MM.1S (cell line): ENCODE measurements around the gene CCS.
"Not testable (repeated sequence)": the region's sequence is repeated elsewhere in the genome, so short reads cannot be mapped to it uniquely, and the experiment has no call there.

ENCODE experiments used
- DNase-seq: peaks from one replicate; pipeline ENCODE4 v3.0.0-alpha.2; 2015
- H2AFZ ChIP-seq: fragments of 300-600 bp; sonication (generic); 2 replicates; pipeline ENCODE4 v1.6.0; 2016; ENCODE audit warnings: antibody characterized with exemption, low read length
- H3F3A ChIP-seq: fragments of 300-600 bp; sonication (generic); 2 replicates; pipeline ENCODE4 v1.6.1; 2016; ENCODE audit warnings: mild to moderate bottlenecking, antibody characterized with exemption, low read length, moderate library complexity, mixed read lengths; ENCODE audit not compliant: insufficient read depth
- H3K27ac ChIP-seq: fragments of 300-600 bp; sonication (generic); 2 replicates; pipeline ENCODE4 v1.5.1; 2016; ENCODE audit warnings: mild to moderate bottlenecking, low read length
- H3K27me3 ChIP-seq: fragments of 300-600 bp; sonication (generic); replicated peaks from 2 replicates; pipeline ENCODE4 v1.6.0; 2016; ENCODE audit warnings: low read length; ENCODE audit not compliant: insufficient read depth
- H3K36me3 ChIP-seq: fragments of 300-600 bp; sonication (generic); replicated peaks from 2 replicates; pipeline ENCODE4 v1.6.1; 2016; ENCODE audit warnings: mild to moderate bottlenecking, low read length, mixed read lengths; ENCODE audit not compliant: insufficient read depth
- H3K4me1 ChIP-seq: fragments of 300-600 bp; sonication (generic); 2 replicates; pipeline ENCODE4 v1.6.1; 2016; ENCODE audit warnings: low read length, mixed read lengths
- H3K4me2 ChIP-seq: fragments of 300-600 bp; sonication (generic); 2 replicates; pipeline ENCODE4 v1.6.0; 2016; ENCODE audit warnings: low read depth, low read length
- H3K4me3 ChIP-seq: fragments of 300-600 bp; sonication (generic); 2 replicates; pipeline ENCODE4 v1.5.1; 2016; ENCODE audit warnings: low read length, mixed read lengths
- H3K79me2 ChIP-seq: fragments of 300-600 bp; sonication (generic); 2 replicates; pipeline ENCODE4 v1.6.1; 2016; ENCODE audit warnings: mixed run types, low read length, mixed read lengths
- H3K9ac ChIP-seq: fragments of 300-600 bp; sonication (generic); 2 replicates; pipeline ENCODE4 v1.6.1; 2016; ENCODE audit warnings: low read length, mixed read lengths
- H3K9me2 ChIP-seq: fragments of 300-600 bp; sonication (generic); replicated peaks from 2 replicates; pipeline ENCODE4 v1.6.1; 2016; ENCODE audit warnings: mild to moderate bottlenecking, low read length, mixed read lengths; ENCODE audit not compliant: insufficient read depth
- H3K9me3 ChIP-seq: fragments of 300-600 bp; sonication (generic); replicated peaks from 2 replicates; pipeline ENCODE4 v1.6.1; 2016; ENCODE audit warnings: mild to moderate bottlenecking, low read length, mixed read lengths; ENCODE audit not compliant: insufficient read depth
- H4K20me1 ChIP-seq: fragments of 300-600 bp; sonication (generic); 2 replicates; pipeline ENCODE4 v1.6.1; 2016; ENCODE audit warnings: mild to moderate bottlenecking, low read length, moderate library complexity, mixed read lengths; ENCODE audit not compliant: insufficient read depth
- CTCF ChIP-seq: fragments of 300-600 bp; sonication (generic); IDR thresholded peaks from 2 replicates; pipeline ENCODE4 v1.5.1; 2016; ENCODE audit warnings: antibody characterized with exemption, low read length, mixed read lengths
- EZH2 ChIP-seq: fragments of 300-600 bp; sonication (generic); optimal IDR thresholded peaks from 2 replicates; pipeline ENCODE3; 2017; ENCODE audit warnings: low read depth, mild to moderate bottlenecking, antibody characterized with exemption, low read length, mixed read lengths
- EZH2phosphoT487 ChIP-seq: fragments of 300-600 bp; sonication (generic); IDR thresholded peaks from 2 replicates; pipeline ENCODE4 v1.6.1; 2018; ENCODE audit warnings: antibody characterized with exemption, low read length

The CCS gene

GRCh38 chr11:66600631-66601233 is 7.7 kb downstream of the CCS start:
- Histone ChIP-seq H3K9me2 (no peaks in the 10 kb centered on the region), H3K9ac (no peak overlapping the region), H3K36me3 (no peaks in the 10 kb centered on the region), H2AFZ (no peak overlapping the region), H3K9me3 (no peaks in the 10 kb centered on the region), H3K4me1 (no peaks in the 10 kb centered on the region), H3K79me2 (no peaks in the 10 kb centered on the region), H3K4me2 (no peak overlapping the region), H4K20me1 (no peaks in the 10 kb centered on the region), H3K4me3 (no peak overlapping the region), H3K27me3 (no peaks in the 10 kb centered on the region), H3F3A (no peaks in the 10 kb centered on the region), H3K27ac (no peak overlapping the region)
- TF ChIP-seq EZH2 (no peak), EZH2phosphoT487 (no peak), CTCF (no peak)
- DNase-seq, result no peak

- Histone ChIP-seq H2AFZ (no peak overlapping the region), H4K20me1 (no peaks in the 10 kb centered on the region), H3K27me3 (no peaks in the 10 kb centered on the region), H3K4me3 (no peak overlapping the region), H3K4me1 (no peaks in the 10 kb centered on the region), H3K4me2 (no peak overlapping the region), H3K36me3 (no peaks in the 10 kb centered on the region), H3K9me3 (no peaks in the 10 kb centered on the region), H3F3A (no peaks in the 10 kb centered on the region), H3K9ac (no peak overlapping the region), H3K79me2 (no peaks in the 10 kb centered on the region), H3K9me2 (no peaks in the 10 kb centered on the region), H3K27ac (no peak overlapping the region)
- DNase-seq, result no peak
- TF ChIP-seq EZH2 (no peak), CTCF (no peak), EZH2phosphoT487 (no peak)
These were observed 10.1 kb downstream of the CCS start for GRCh38 chr11:66603072-66603471.

- Histone ChIP-seq H2AFZ (no peak overlapping the region), H3K9me2 (no peaks in the 10 kb centered on the region), H4K20me1 (no peaks in the 10 kb centered on the region), H3F3A (no peaks in the 10 kb centered on the region), H3K4me3 (no peak overlapping the region), H3K4me1 (no peaks in the 10 kb centered on the region), H3K27ac (no peak overlapping the region), H3K27me3 (no peaks in the 10 kb centered on the region), H3K4me2 (no peak overlapping the region), H3K79me2 (no peaks in the 10 kb centered on the region), H3K9me3 (no peaks in the 10 kb centered on the region), H3K36me3 (no peaks in the 10 kb centered on the region), H3K9ac (no peak overlapping the region)
- DNase-seq, result no peak
- no peak for TF ChIP-seq EZH2phosphoT487
- TF ChIP-seq CTCF, result no peak
- no peak for TF ChIP-seq EZH2
These were observed 11.2 kb downstream of the CCS start for GRCh38 chr11:66604155-66604554.

- H4K20me1 ChIP-seq, H3K9me2 ChIP-seq, H3K4me2 ChIP-seq, DNase-seq, H3K4me1 ChIP-seq, H3K27me3 ChIP-seq, H3F3A ChIP-seq, H3K4me3 ChIP-seq, H3K79me2 ChIP-seq, H3K36me3 ChIP-seq, H3K9me3 ChIP-seq, H2AFZ ChIP-seq, H3K27ac ChIP-seq, H3K9ac ChIP-seq: not testable (repeated sequence)
These were observed 13.6 kb downstream of the CCS start for GRCh38 chr11:66606608-66607007.
